Stimulated activated CD4-positive, alpha-beta T cell treated with anti-CD3 and anti-CD28 coated beads, Interleukin-12 subunit alpha, Interleukin-12 subunit beta, amount 100 ng/mL, for 48 hours (primary cell): ENCODE data around the gene GNS.

ENCODE experiments used
- DNase-seq, 3 donors: peaks; one replicate each; pipeline ENCODE4 v3.0.0-alpha.2; 2020; ENCODE audit warnings: low read depth in 2 of 3, low spot score in 1 of 3

GNS gene

GRCh38 chr12:64759035-64759894 lies at the start of gene GNS:
GNS (minus strand) TSS chr12:64759406; CDS start chr12:64759276, 130 bp downstream.
- DNase-seq: peak; percentile 93 to 96 (median 96)

GRCh38 chr12:64808110-64808509 lies 48.9 kb upstream of the GNS start:
- DNase-seq: no peak

DNA sequence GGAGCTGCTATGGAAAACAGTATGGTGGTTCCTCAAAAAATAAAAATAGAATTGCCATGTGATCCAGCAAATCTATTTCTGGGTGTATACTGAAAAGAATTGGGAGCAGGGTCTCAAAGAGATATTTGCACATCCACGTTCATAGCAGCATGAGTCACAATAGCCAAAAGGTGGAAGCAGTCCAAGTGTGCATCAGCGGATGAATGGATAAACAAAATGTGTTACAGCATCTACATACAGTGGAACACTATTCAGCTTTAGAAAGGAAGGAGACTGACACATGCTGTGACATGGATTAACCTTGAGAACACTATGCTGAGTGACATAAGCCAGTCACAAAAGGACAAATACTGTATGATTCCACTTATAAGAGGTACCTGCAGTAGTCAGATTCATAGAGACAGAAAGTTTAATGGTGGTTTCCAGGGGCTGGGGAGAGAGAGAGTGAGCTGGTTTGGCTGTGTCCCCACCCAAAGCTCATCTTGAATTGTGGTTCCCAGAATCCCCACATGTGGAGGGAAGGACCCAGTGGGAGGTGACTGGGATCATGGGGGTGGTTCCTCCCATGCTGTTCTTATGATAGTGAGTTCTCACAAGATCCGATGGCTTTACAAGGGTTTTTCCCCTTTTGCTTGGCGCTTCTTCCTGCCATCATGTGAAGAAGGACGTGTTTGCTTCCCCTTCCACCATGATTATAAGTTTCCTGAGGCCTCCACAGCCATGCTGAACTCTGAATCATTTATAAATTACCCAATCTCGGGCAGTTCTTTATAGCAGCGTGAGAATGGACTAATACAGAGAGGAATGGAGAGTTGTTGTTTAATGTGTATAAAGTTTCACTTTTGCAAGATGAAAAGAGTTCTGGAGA lies 47.6 kb upstream of the GNS start:
- DNase-seq: no peak

DNA sequence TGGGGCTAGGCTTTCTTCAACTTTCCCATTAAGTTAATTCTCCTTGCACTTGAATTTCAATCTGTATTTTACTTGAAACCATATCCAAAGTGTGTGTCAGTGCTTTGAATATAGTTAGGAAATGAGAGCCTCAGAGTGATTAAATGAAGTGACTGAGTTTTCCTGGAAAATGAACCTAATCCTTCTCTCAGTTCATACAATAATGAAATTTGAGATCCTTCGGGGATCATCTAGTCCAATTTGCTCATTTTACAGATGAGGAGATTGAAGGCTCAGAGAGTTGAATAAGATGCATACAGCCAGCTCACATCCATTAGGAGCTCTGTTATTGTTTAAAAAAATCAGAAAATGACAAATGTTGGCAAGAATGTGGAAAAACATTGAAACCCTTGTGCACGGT lies 47.0 kb upstream of the GNS start:
- DNase-seq: no peak

DNA sequence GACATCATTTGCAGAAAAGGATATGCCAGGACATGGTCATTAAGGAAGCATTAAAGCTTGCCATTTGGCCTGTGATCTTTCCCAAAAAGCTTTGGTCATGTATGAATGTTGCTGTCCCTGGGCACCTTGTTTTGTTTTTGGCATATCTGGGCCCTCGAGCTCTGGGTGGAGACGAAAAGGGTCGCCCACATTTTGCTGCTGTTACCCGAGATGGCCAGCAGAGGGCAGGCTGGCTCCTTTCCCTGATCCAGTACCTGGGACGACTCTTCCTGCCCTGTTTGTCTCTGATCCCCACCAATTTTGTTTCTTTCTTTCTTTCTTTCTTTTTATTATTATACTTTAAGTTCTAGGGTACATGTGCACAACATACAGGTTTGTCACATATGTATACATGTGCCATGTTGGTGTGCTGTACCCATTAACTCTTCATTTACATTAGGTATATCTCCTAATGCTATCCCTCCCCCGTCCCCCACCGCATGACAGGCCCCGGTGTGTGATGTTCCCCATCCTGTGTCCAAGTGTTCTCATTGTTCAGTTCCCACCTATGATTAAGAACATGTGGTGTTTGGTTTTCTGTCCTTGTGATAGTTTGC lies 43.1 kb upstream of the GNS start:
- peak; percentile 21 to 60 (median 42) for DNase-seq

GRCh38 chr12:64801381-64801780 lies 42.2 kb upstream of the GNS start:
- DNase-seq: no peak

- DNase-seq: no peak
Observed at GRCh38 chr12:64800640-64801039, 41.4 kb upstream of the GNS start.

DNA sequence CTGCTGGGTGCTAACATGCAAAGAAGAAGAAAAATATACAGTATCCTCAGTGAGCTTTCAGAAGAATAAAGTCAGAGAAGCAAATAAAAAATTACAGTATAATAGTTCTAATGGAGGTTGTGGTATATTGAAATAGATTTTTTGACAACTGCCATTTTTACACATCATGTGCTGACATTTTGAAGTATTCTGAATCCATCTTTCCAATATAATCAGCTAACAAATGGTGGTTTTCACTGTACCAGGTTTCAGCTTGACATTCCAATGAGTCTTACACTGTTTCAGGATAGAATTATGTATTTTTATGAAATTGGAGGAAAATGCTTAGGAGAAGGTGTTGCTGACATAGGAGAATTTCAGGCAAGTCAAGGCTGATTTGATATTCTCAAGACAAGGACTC lies 39.0 kb upstream of the GNS start:
- no peak for DNase-seq

GRCh38 chr12:64797156-64797555 lies 38.0 kb upstream of the GNS start:
- no peak for DNase-seq

DNA sequence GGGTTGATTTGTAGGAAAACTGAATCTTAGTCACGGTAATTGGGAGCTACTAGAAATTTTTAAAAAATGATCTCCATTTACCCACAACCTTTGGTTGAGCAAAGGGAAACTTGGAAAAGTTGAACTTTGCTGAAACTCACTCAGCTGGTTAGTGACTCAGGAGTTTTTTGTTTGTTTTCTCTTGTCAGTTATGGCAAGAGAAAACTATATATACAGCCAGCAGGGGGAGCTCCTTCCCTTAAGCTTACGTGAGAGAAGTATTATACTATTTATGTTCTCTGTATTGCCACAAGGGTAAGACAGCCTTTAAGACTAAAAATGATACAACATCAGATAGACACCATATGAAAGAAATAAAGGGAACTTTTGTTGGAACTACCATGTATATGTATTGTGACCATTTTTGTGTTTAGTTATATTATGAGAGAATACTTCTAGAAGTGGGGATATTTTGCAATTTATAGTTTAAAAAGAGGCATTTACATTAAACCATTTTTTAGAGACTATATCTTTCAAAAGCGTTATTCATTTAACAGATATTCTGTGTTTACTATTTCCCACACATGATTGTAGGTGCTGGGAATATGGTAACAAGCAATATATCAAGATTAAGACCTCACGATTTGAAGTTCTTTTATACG lies 37.1 kb upstream of the GNS start:
- DNase-seq: peak; percentile 18 to 73 (median 45)

- no peak for DNase-seq
Observed at GRCh38 chr12:64794305-64794704, 35.1 kb upstream of the GNS start.

GRCh38 chr12:64793610-64794009 lies 34.4 kb upstream of the GNS start:
- no peak for DNase-seq

- DNase-seq: no peak
Observed at GRCh38 chr12:64792128-64792527, 32.9 kb upstream of the GNS start.

GRCh38 chr12:64791036-64791435 lies 31.8 kb upstream of the GNS start:
- DNase-seq: no peak

- no peak for DNase-seq
Observed at GRCh38 chr12:64790166-64790565, 31.0 kb upstream of the GNS start.

- DNase-seq: no peak
Observed at GRCh38 chr12:64785838-64786237, 26.6 kb upstream of the GNS start.

- DNase-seq: no peak
Observed at GRCh38 chr12:64782191-64782876, 23.1 kb upstream of the GNS start.

GRCh38 chr12:64781280-64782190 lies 22.3 kb upstream of the GNS start:
- DNase-seq: no peak

DNA sequence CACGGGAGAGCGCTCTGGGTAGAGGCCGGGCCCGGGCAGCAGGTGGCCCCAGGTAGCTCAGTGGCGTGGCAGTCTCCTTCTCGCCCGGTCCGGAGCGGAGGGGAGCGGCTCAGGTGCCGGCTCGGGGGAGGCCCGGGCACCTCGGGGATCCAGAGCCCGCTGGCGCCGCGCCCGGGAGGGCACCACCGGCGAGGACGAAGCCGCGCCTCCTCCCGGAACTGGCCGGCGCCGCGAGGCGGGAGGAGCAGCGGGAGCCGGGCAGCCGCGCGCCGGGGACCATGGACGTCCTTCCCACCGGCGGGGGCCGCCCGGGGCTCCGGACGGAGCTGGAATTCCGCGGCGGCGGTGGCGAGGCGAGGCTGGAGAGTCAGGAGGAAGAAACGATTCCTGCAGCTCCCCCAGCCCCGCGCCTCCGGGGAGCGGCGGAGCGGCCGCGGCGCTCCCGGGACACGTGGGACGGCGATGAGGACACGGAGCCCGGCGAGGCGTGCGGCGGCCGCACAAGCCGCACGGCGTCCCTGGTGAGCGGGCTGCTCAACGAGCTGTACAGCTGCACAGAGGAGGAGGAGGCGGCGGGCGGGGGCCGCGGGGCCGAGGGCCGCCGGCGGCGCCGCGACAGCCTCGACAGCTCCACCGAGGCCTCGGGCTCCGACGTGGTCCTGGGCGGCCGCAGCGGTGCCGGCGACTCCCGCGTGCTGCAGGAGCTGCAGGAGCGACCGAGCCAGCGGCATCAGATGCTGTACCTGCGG lies 21.5 kb upstream of the GNS start:
- DNase-seq: no peak
